OCI-LY7 (cell line): ENCODE results near the gene SLC25A15. TPM values are rescaled to one million over a fixed set of nuclear protein-coding genes. Genes with fewer than 3 reads are reported as not detected.
"Not testable (repeated sequence)": the region's sequence is repeated elsewhere in the genome, so short reads cannot be mapped to it uniquely, and the experiment has no call there.

Source experiments
- BruUV-seq: library from RNA; stranded (reverse); fragments of 400-500 nt; replicated peaks from 2 replicates; lab custom pipeline; 2021; lab: Mats Ljungman, UMichigan
- CTCF ChIA-PET: fragments of 300-600 bp; sonication (Branson Sonifier 250); formaldehyde crosslinking; loops from one replicate; lab custom pipeline; 2022; ENCODE audit warnings: antibody characterized with exemption; ENCODE audit not compliant: unreplicated experiment; lab: Charles Lee
- POLR2A ChIA-PET: fragments of 300-600 bp; sonication (Branson Sonifier 250); formaldehyde crosslinking; loops from one replicate; lab custom pipeline; 2022; ENCODE audit warnings: antibody characterized with exemption; lab: Charles Lee
- DNase-seq: peaks from one replicate; pipeline ENCODE4 v3.0.0-alpha.2; 2015; ENCODE audit warnings: low spot score
- H2AFZ ChIP-seq: fragments of 200-600 bp; sonication (generic), shearing (Covaris generic); 2 replicates; pipeline ENCODE4 v1.6.1; 2014; ENCODE audit warnings: mild to moderate bottlenecking, antibody characterized with exemption, low read length, moderate library complexity
- H3K27ac ChIP-seq: fragments of 200-600 bp; sonication (generic); 2 replicates; pipeline ENCODE4 v1.5.1; 2014; ENCODE audit warnings: mixed run types, low read depth, mild to moderate bottlenecking, moderate library complexity, low read length, inconsistent platforms; ENCODE audit not compliant: poor library complexity, severe bottlenecking
- H3K36me3 ChIP-seq: fragments of 200-600 bp; sonication (generic); 2 replicates; pipeline ENCODE4 v1.6.1; 2014; ENCODE audit warnings: mild to moderate bottlenecking, antibody characterized with exemption, low read length, moderate library complexity, mixed read lengths; ENCODE audit not compliant: insufficient read depth
- H3K4me1 ChIP-seq: fragments of 200-600 bp; sonication (generic); 2 replicates; pipeline ENCODE4 v1.5.1; 2014; ENCODE audit warnings: mild to moderate bottlenecking, low read length; ENCODE audit not compliant: insufficient read depth, poor library complexity, severe bottlenecking
- H3K4me2 ChIP-seq: fragments of 200-600 bp; sonication (generic); 2 replicates; pipeline ENCODE4 v1.6.1; 2014; ENCODE audit warnings: mild to moderate bottlenecking, low read length
- H3K4me3 ChIP-seq: fragments of 200-600 bp; sonication (generic); 2 replicates; pipeline ENCODE4 v1.5.1; 2014; ENCODE audit warnings: mild to moderate bottlenecking, low read depth, low read length; ENCODE audit not compliant: poor library complexity, severe bottlenecking
- H3K79me2 ChIP-seq: fragments of 200-600 bp; sonication (generic); 2 replicates; pipeline ENCODE4 v1.6.1; 2016; ENCODE audit warnings: low read depth, mild to moderate bottlenecking, low read length, moderate library complexity, mixed read lengths; ENCODE audit not compliant: insufficient read depth
- H3K9me2 ChIP-seq: fragments of 200-600 bp; sonication (generic); 2 replicates; pipeline ENCODE4 v1.6.1; 2016; ENCODE audit warnings: mild to moderate bottlenecking, low read length, mixed read lengths; ENCODE audit not compliant: insufficient read depth
- H3K9me3 ChIP-seq: fragments of 200-600 bp; sonication (generic); 2 replicates; pipeline ENCODE4 v1.6.1; 2014; ENCODE audit warnings: mild to moderate bottlenecking, mixed run types, low read length, mixed read lengths
- H4K20me1 ChIP-seq: fragments of 200-600 bp; sonication (generic); 2 replicates; pipeline ENCODE4 v1.6.1; 2014; ENCODE audit warnings: mild to moderate bottlenecking, antibody characterized with exemption, low read length, moderate library complexity, mixed read lengths; ENCODE audit not compliant: insufficient read depth
- EZH2phosphoT487 ChIP-seq: fragments of 200-600 bp; sonication (generic); IDR thresholded peaks from 2 replicates; pipeline ENCODE4 v1.6.1; 2018; ENCODE audit warnings: low read depth, borderline replicate concordance, mild to moderate bottlenecking, mixed run types, antibody characterized with exemption, low read length, moderate library complexity, mixed read lengths
- intact Hi-C: fragments of 100-400 bp; cut with micrococcal nuclease; formaldehyde crosslinking; loops from one replicate; pipeline ENCODE4 v1.10.0; 2022; ENCODE audit not compliant: unreplicated experiment
- total RNA-seq, 2 experiments: library from RNA; depleted of rRNA in 1 of 2; stranded (reverse); fragments of >200 nt in 1 of 2; shearing (Covaris generic) in 1 of 2; gene quantifications; 2 replicates each; pipeline ENCODE4 v1.2.3, GENCODE V29; 2014 to 2022
- TF ChIP-seq, protein P1 (sequence below): fragments of 200-600 bp; sonication (generic); conservative IDR thresholded peaks from 2 replicates; pipeline ENCODE4 v1.5.1; 2014; ENCODE audit warnings: mild to moderate bottlenecking, antibody characterized with exemption, low read length, moderate library complexity, mixed read lengths

The SLC25A15 gene
- total RNA-seq, 2 experiments from 2014 or later = 56.3 to 71.0 TPM

DNA sequence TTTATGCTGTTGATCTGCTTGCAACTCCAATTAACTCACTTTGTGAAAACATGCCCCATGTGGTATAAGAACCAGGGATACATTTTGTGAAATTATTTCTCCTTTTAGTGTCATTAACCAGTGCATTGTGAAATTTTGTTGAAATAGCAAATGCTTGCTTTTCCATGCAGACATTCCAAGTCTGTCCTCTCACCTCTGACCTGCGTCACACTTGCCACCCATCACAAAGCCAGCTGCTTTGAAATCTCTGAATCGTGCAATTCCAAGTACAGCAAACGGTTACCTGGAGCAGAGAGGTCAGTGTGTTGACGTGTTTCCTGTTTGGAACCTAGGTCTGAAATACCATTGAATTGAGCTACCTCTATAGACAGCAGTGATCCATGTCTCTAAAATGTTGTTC is 4.9 kb upstream of the SLC25A15 start:
- Histone ChIP-seq H3K9me2 (no peaks in the 10 kb centered on the region), H3K9me3 (no peaks in the 10 kb centered on the region), H3K27ac (no peak overlapping the region), H4K20me1 (no peaks in the 10 kb centered on the region), H3K4me1 (peaks cover 26% of the 10 kb centered on the region), H2AFZ (no peak overlapping the region), H3K36me3 (no peaks in the 10 kb centered on the region), H3K4me3 (no peak overlapping the region), H3K4me2 (no peak overlapping the region), H3K79me2 (peaks cover 10% of the 10 kb centered on the region; the same call in 1 of the 2 replicates)
- intact Hi-C loops = no loop called here
- no peak for DNase-seq
- POLR2A ChIA-PET = interaction anchor here (0.7 kb wide), 2 partner anchors 201 to 1057 kb away, joined by 3 read pairs; no protein-coding TSS in a partner anchor
- CTCF ChIA-PET = no interaction called here
- TF ChIP-seq EZH2phosphoT487 = no peak
- TF ChIP-seq, protein P1, sequence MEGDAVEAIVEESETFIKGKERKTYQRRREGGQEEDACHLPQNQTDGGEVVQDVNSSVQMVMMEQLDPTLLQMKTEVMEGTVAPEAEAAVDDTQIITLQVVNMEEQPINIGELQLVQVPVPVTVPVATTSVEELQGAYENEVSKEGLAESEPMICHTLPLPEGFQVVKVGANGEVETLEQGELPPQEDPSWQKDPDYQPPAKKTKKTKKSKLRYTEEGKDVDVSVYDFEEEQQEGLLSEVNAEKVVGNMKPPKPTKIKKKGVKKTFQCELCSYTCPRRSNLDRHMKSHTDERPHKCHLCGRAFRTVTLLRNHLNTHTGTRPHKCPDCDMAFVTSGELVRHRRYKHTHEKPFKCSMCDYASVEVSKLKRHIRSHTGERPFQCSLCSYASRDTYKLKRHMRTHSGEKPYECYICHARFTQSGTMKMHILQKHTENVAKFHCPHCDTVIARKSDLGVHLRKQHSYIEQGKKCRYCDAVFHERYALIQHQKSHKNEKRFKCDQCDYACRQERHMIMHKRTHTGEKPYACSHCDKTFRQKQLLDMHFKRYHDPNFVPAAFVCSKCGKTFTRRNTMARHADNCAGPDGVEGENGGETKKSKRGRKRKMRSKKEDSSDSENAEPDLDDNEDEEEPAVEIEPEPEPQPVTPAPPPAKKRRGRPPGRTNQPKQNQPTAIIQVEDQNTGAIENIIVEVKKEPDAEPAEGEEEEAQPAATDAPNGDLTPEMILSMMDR = no peak
- no TSS peak for BruUV-seq

- Histone ChIP-seq H3K4me2 (no peak overlapping the region), H3K9me2 (no peaks in the 10 kb centered on the region), H3K27ac (no peak overlapping the region), H3K36me3 (no peaks in the 10 kb centered on the region), H2AFZ (no peak overlapping the region), H3K4me1 (peaks cover 29% of the 10 kb centered on the region), H3K4me3 (no peak overlapping the region), H3K9me3 (no peaks in the 10 kb centered on the region), H4K20me1 (no peaks in the 10 kb centered on the region), H3K79me2 (peaks cover 27% of the 10 kb centered on the region; the same call in 1 of the 2 replicates)
- POLR2A ChIA-PET = interaction anchor here (0.6 to 2.4 kb wide), 4 partner anchors 8 to 147 kb away, joined by 3 to 9 read pairs (median 4); no protein-coding TSS in a partner anchor
- BruUV-seq = no TSS peak
- DNase-seq = no peak
- intact Hi-C loops = no loop called here
- CTCF ChIA-PET = no interaction called here
- TF ChIP-seq, protein P1 = no peak
- TF ChIP-seq EZH2phosphoT487 = no peak
Observed at GRCh38 chr13:40786568-40786996, 2.8 kb upstream of the SLC25A15 start.

- Histone ChIP-seq H3K4me3 (no peak overlapping the region), H3K79me2 (peaks cover 30% of the 10 kb centered on the region; the same call in 1 of the 2 replicates), H3K36me3 (no peaks in the 10 kb centered on the region), H3K9me3 (no peaks in the 10 kb centered on the region), H3K4me2 (no peak overlapping the region), H2AFZ (no peak overlapping the region), H3K27ac (no peak overlapping the region), H4K20me1 (no peaks in the 10 kb centered on the region), H3K9me2 (no peaks in the 10 kb centered on the region), H3K4me1 (peaks cover 29% of the 10 kb centered on the region)
- ChIA-PET POLR2A (interaction anchor here (0.6 to 2.4 kb wide), 4 partner anchors 8 to 147 kb away, joined by 3 to 9 read pairs (median 4); no protein-coding TSS in a partner anchor), CTCF (no interaction called here)
- no peak for DNase-seq
- no TSS peak for BruUV-seq
- intact Hi-C loops = no loop called here
- TF ChIP-seq, protein P1 = no peak
- TF ChIP-seq EZH2phosphoT487 = no peak
Observed at GRCh38 chr13:40787062-40787461, 2.3 kb upstream of the SLC25A15 start.

DNA sequence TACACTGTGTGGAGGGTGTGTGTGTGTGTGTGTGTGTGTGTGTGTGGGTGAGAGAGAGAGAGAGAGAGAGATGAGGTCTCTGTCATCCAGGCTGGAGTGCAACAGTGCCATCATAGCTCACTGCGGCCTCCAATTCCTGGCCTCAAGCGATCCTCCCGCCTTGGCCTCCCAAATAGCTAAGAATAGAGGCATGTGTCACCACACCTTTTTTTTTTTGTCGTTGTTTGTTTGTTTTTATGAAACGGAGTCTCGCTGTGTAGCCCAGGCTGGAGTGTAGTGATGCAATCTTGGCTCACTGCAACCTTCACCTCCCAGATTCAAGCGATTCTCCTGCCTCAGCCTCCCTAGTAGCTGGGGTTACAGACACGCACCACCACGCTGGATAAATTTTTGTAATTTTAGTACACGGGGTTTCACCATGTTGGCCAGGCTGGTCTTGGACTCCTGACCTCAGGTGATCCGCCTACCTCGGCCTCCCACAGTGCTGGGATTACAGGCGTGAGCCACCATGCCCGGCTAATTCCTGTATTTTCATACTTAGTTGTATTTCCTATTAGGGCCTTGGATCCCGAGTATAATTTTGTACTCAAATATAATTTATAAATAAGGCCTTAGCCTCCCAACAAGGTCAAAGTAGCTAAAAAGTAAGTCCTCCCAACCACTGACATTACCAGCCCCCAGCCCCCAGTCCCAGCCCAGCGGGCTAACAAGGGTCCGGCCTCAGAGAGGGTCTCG is 704 bp upstream of the SLC25A15 start:
- CTCF ChIA-PET = interaction anchor here (0.5 to 1.1 kb wide), 4 partner anchors 24 to 266 kb away, joined by 3 to 4 read pairs (median 3); no protein-coding TSS in a partner anchor
- Histone ChIP-seq H3K4me1 (peaks cover 44% of the 10 kb centered on the region), H3K4me3 (peak overlapping the region; percentile 72), H3K4me2 (peak overlapping the region; percentile 84), H3K79me2 (peaks cover 37% of the 10 kb centered on the region; the same call in 1 of the 2 replicates), H2AFZ (peak overlapping the region; percentile 44), H3K27ac (peak overlapping the region; percentile 92)
- BruUV-seq = TSS peak; percentile 85
- H4K20me1 ChIP-seq, H3K9me3 ChIP-seq, intact Hi-C loops, H3K9me2 ChIP-seq, DNase-seq, H3K36me3 ChIP-seq: not testable (repeated sequence)
- POLR2A ChIA-PET = interaction anchor here (0.5 to 2.4 kb wide), 16 partner anchors 9 to 1749 kb away, joined by 3 to 9 read pairs (median 3); no protein-coding TSS in a partner anchor
